HG02610 (cell line): ENCODE measurements around the gene IKZF4.
"Not testable (repeated sequence)": the region's sequence is repeated elsewhere in the genome, so short reads cannot be mapped to it uniquely, and the experiment has no call there.

ENCODE experiments used
- ATAC-seq: cut with Tn5 transposase; IDR thresholded peaks from one replicate; pipeline ENCODE4 v1.9.1; 2021; ENCODE audit warnings: mild to moderate bottlenecking, moderate library complexity; ENCODE audit not compliant: unreplicated experiment

The IKZF4 gene

DNA sequence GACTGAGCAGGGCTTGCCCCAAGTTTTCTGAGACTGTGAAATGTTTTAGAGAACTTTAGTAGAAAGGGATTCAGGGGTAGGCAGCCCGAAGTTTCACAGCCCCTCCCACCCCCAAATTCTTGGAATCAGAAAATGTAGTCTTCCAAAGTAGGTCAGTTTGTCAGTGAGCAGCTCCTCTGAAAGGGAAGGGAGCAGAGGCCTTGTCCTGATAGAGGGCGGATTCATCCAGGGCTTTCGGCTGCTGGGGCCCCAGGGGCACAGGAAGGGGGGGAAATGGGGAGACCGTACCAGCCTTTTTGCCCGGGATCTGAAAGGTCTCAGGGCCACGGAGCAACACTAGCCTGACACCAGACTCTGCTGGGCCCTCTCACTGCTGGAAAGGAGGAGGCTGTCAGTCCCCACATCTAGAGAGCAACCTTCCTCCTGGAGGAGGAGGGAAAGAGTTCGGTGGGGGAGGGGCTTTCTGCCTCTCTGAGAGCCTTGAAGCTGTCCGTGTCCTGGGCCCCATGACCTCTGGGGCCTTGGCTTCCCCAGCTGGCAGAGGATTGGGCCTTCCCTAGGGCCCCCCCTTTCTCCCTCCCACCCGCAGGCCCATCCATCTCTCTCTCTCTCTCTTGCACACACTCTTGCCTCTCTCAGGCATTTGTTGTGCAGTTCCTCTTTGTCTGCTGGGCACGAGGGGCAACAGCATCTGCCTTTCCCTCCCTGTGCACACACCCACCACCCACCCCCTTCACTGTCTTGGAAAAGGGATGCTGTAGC lies at the start of gene IKZF4:
TSS of gene IKZF4 (plus strand) at position 621 of the 762 bp plus-strand sequence. CDS start 451 bp downstream, outside the sequence.
- no peak for ATAC-seq

DNA sequence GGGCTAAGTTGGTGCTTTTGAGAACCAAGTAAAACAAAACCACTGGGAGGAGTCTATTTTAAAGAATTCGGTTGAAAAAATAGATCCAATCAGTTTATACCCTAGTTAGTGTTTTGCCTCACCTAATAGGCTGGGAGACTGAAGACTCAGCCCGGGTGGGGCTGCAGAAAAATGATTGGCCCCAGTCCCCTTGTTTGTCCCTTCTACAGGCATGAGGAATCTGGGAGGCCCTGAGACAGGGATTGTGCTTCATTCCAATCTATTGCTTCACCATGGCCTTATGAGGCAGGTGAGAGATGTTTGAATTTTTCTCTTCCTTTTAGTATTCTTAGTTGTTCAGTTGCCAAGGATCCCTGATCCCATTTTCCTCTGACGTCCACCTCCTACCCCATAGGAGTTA lies 48.8 kb upstream of the IKZF4 start:
- no peak for ATAC-seq

DNA sequence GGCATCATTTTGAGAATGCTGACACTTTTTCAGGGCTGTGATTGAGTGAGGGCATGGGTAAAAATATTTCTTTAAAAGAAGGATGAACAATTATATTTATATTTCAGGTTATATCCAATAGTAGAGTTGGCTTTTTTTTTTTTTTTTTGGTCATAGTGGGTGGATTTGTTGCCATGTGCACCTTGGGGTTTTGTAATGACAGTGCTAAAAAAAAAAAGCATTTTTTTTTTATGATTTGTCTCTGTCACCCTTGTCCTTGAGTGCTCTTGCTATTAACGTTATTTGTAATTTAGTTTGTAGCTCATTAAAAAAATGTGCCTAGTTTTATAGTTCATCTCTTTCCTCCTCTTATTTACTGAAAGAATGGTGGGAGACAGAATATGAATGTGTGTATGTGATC lies 48.4 kb upstream of the IKZF4 start:
- ATAC-seq = no peak

DNA sequence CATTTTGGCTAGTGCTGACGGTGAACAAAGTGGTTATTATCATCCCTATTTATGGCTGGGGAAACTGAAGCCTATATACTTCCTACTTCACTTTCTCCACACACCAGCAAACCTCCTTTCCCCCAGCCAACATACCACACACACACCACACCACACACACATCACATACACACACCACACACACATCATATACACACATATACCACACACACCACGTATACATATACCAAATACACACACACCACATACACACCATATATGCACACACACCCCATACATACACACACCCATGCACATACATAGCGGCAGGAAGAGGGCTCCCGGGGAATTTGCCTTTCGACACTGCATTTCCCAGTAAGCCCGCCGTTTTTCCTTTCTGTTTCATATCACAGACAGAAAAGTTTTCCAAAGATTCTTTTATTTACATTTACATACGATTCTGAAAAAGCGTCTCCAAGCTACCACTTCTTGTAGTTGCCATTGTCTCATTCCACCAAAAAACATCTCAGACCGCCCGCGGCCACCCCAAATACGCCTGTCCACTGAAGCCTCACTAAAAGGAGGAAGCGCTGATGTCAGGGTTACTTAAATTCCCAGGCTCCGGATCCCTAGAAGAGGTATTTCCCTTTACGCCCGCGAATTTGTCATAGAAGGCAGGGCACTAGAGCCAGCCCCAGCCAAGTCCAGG lies 47.8 kb upstream of the IKZF4 start:
- no peak for ATAC-seq

DNA sequence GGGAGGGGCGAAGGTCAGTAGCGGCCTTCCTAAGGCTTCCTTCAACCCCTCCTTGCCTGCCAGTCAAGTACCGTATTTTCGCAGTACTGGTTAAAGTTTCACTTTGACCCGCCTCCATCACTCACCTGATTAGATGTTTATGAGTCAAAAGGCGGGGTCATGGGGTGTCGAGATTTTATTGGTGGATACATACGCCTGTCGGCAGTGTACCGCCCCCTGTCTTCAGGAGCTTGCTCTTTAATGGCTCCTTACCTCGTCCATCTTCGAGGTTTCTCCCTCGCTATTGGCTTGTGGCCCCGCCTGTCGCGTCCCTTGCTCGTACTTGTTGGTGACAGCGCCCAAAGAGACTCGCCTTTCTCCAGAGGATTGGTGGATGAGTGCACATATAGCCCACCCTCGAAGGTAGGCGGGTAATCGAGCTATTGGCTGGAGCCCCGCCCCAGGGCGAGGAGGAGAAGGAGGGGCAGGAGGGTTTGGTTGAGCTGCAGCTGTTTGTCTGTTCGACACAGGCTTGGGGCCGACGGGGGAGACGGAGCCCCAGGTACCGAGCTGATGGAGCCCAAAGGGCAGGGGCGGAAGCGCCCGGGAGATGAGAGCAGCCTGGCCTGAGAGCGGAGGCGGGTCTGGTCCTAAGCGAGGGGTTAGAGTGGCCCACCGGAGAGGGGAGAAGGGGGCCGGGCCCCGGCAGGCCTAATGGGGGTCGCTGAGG lies 47.1 kb upstream of the IKZF4 start, which contains the start of gene RAB5B:
TSS of gene RAB5B (plus strand) at position 480 of the 709 bp plus-strand sequence. CDS start 12,883 bp downstream, outside the sequence.
- peak; percentile 94 for ATAC-seq

DNA sequence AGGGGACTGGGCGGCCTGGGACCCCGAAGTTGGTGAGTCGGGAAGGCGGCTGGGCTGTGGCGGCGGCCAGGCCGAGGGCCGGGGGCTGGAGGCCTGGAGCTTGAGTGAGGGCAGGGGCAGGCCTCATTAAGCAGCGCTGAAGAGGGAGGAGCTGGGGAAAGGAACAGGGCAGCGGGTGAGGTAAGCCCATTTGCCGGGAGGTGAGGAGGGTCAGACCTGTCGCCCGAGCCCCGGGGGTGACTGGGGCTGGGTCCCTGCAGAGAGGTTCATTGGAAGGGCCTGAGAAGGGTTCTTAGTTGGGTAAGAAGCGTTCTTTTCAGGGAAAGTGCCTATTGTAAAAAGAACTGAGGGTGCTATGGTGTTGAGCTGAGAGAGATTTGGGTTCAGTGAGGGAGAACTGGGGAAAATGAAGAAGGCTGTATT lies 46.5 kb upstream of the IKZF4 start:
- ATAC-seq = peak; percentile 11

DNA sequence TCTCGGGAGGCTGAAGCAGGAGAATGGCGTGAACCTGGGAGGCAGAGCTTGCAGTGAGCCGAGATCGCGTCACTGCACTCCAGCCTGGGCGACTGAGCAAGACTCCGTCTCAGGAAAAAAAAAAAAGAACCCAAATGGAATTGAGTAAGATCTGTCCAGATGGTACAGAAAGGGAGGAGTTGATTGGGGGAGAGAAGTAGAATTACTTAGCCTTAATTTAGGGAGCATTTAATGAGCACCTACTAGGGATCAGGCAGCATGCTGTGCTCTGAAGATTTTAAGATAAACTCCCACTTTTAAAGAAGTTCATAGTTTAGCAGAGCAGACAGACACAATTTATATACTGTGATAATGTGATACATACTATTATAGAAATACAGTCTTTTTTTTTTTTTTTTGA lies 42.5 kb upstream of the IKZF4 start:
- ATAC-seq = no peak

DNA sequence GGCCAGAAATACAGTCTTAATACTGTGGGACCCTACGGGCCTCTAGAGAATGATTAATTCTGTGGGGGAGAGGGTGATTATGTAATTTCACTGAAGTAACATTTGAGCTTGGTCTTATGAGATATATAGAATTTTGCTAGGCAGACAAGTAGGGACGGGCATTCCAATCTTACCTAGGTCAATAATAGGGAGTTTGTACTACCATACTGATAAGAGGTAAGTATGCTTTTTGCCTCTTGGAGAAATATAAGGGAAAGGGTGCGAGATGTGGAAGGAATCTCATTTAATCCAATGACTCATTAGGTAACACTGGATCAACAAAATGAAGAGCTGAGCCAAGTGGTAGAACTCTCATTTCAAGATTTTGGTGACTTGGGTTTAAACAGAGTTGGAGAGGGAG lies 41.8 kb upstream of the IKZF4 start:
- no peak for ATAC-seq

DNA sequence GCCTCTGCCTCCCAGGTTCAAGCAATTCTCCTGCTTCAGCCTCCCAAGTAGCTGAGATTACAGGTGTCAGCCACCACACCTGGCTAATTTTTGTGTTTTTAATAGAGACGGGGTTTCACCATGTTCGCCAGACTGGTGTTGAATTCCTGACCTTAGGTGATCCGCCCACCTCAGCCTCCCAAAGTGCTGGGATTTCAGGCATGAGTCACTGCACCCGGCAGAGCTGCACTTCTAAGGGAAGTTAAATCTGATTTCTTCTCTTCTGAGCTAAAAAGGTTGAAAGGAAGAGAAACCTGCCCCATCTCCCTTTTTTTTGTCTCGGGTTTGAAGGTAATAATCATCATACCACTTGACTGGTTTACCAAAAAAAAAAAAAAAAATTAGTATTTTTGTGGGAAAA lies 39.0 kb upstream of the IKZF4 start:
- not testable (repeated sequence) for ATAC-seq

DNA sequence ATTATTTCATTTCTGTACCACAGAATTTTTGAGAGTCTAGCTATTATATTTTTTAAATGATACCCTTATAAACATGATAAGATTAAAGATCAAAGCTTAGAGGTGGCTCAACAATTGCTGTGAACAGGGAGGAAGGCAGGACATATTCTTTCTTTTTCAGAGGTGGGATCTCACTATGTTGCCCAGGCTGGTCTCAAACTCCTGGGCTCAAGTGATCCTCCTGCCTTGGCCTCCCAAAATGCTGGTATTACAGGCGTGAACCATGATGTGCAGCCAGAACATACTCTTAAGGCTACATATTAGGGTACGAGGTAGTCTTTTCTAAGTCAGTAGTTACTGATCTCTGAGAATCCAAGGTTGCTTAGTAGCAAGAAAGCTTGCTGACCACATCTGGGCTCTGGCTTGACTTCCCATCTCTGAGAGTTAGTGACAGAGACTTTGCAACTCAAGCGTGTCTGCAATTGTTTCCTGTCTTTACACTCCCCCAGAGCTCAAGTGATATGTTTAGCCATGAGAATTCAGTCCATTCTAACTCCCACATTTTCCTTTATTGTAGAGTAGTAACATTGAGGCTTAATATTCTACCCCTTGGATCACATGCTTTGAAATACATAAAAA lies 38.4 kb upstream of the IKZF4 start:
- ATAC-seq = peak; percentile 85

DNA sequence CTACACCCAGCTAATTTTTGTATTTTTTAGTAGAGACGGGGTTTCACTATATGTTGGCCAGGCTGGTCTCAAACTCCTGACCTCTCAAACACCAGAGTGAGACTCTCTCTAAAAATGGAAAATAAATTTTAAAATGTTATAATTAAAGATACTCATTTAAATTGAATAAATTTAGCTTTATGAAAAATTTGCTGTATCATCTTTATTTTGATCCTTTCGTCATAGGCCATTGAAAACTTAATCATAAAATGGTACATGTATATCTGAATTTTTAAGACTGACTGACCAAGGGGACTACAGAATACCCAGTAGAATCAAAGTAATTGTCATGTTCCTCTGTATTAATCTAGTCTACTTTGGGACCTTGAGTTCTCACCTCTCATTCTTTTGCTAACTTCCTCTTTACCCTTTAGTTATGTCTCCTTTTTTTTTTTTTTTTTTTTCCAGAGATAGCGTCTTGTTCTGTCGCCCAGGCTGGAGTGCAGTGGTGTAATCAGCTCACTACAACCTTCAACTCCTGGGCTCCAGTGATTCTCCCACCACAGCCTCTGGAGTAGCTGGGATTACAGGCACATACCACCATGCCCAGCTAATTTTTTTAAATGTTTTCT lies 37.5 kb upstream of the IKZF4 start:
- ATAC-seq = no peak

DNA sequence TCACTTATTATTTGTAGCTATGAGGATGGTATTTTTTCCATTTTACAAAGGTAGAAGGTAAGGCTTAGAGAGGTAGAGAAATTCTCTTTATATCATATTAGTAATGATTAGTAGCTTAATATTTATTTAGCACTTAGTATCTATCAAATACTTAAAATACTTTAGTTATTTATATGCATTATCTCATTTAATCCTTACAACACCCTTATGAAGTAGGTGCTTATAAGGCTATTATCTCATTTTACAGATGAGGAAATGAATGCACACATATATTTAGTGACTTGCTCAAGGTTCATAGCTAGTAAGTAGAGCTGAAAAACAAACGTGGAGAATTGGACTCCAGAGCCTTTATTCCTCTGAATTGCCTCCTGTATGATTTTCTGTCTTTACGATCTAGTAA lies 36.0 kb upstream of the IKZF4 start:
- ATAC-seq = no peak

DNA sequence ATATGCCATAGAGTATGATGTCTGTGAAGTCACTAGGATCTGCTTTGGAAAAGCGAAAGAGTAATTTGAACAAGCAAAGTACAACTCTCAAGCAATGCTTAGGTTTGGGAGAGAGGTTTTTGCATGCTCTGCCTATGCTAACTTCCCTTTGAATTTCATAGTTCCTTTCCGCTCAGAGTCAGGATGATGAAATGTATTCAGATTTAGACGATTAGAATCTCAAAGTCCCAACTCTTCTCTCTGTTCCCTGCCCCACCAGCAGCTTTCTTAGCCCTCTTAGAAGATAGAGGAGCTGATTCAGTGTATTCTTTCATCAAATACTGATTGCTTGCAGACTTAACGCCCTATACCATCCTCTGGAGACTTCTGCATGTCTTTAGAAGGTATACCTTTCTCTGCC lies 35.5 kb upstream of the IKZF4 start:
- ATAC-seq = no peak

DNA sequence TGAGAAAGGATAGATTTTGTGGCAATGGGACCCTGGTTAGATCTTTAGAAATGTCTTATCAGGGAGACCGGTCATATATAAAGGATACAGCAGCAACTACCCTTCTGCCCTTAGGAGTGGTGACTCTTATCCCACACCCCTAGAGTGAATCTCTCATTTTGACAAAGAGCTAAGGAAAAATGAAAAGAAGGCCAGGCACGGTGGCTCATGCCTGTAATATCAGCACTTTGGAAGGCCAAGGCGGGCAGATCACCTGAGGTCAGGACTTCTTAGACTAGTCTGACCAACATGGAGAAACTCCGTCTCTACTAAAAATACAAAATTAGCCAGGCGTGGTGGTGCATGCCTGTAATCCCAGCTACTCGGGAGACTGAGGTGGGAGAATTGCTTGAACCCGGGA lies 34.9 kb upstream of the IKZF4 start:
- not testable (repeated sequence) for ATAC-seq

DNA sequence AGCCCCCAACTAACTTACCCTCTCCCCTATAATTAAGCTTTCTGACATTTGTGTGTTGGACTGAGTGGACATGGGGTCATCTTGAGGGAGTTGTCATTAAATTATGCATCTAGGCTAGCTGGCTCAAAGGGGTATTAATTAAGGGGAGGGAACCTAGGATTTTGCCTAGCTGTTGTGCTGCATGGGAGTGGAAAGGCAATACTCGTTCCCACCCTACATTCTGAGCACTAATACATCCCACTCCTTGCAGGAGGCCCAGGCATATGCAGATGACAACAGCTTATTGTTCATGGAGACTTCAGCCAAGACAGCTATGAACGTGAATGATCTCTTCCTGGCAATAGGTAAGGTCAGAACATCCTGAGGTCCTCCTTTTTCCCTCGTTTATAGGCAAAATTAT lies 29.7 kb upstream of the IKZF4 start:
- no peak for ATAC-seq

DNA sequence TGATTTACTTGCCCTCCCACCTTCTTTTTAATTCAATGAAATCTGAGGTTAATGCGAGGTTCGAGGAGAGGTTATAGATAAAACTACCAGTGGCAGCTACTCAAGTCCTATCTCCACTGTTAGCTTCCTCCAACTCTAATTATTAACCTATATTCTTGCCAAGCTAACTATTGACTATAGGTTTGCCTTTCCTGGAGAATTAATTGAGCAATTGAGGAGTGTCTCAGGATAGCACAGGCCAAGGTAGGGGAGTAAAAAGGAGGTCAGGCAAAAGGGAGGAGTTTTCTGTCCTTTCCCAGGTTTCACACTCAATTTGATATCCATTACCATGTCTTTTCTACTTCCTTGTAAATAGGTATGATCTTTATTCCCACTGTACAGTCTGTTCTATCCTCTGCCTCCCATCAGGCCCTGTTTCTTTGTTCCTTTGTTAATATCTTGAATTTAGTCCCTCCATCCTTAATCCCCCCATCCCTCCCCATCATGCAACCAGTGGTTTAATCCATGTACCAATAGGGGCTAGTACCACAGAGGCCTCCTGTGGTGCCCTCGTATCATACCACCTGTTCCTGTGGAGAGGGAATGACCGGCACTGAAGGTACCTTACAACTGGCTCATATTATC lies 27.5 kb upstream of the IKZF4 start:
- ATAC-seq = no peak

DNA sequence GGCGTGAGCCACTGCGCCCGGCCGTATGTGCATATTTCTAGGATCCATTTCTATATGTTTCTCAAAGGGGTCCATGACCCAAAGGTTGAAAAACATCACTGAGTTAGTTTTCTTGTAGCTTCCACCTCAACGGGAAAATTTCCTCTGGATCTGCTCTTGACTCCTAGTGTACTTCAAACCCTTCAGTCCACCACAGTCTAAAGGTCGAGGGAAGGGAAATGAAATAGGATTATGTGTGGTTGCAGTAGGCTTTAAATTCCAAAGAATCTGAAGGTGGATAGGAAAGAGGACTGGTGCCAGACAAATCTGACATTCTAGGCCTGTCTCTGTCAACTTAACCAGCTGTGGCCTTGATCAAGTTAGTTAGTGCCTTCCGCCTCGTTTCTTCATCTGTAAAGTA lies 25.5 kb upstream of the IKZF4 start:
- no peak for ATAC-seq

DNA sequence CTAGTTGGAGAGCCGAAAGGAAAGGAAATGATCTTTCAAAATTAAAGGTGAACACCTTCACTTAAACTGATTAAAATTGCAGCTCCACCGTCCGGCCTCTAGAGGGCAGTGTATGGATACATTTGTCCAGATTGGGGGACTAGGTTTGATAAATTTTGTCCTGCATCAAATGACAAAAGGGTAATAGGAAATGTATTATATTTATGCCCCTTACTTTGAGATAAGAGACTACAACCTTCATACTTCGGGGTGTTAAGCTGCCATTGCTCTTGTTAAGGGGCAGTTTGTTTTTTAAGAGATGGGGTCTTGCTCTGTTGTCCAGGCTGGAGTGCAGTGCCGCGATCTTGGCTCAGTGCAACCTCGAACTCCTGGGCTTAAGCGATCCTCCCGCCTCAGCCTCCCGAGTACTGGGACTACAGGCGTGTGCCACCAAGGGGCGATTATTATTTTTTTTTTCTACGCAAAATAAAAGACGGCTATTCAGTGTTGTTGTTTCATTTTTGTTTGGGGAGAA lies 24.6 kb upstream of the IKZF4 start:
- no peak for ATAC-seq

DNA sequence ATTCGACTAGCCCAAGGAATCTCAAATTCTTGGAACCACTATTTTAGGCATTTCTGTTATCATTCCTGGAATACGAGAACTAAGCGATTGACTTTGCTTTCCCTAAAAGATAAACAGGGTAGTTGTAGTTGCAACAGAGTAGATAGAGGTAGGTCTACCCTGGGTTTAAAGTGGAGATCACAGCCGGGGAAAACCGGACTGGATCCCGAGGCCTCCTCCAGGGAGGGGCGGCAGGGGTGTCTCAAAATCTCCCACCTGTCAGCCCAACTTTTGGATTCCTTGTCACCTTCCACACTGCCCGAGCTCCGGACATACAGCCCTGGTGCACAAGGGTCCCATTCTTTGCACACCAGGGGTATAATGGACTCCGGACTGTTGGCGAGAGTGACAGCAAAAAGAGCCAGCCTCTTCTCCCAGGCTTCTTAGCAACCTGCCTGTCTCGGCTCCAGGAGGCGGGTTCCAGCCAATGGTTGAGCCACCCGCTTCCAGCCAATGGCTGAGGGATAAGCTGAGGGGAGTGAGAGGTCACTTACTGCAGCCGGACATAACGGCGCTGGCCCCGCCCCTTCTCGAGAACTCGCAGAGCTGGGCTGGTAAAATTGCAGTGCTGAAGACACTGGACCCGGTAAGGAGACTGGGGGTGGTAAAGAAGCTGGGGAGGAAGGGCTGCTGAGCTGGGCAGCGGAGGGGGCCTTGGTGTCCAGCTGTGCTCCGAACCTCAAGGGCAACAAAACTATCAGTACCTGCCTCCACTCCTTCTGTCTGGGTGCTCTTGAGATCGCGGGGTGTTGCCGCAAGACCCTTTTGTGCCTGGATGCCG lies 23.9 kb upstream of the IKZF4 start, which contains the start of gene SUOX:
TSS of gene SUOX (plus strand) at position 562 of the 820 bp plus-strand sequence. CDS start 4,946 bp downstream, outside the sequence.
- ATAC-seq = peak; percentile 100
